ENCODE results near the gene PGGT1B.

Gene PGGT1B

GRCh38 chr5:115262321-115263077 is at the start of gene PGGT1B:
TSS of gene PGGT1B (minus strand) at chr5:115262877. CDS start at chr5:115262851, 26 bp downstream.
- H3K9ac ChIP-seq (ENCODE audit: low read depth, low read length) = peak within 1 kb of the TSS; percentile 58
- H3K9me3 ChIP-seq (ENCODE audit: control insufficient read depth, insufficient read depth, low read length) = no peaks in the 10 kb centered on the region
- H3K27me3 ChIP-seq (ENCODE audit: control insufficient read depth, insufficient read depth, low read length) = no peaks in the 10 kb centered on the region
- peak within 1 kb of the TSS; percentile 86 for H3K4me3 ChIP-seq (ENCODE audit: low read depth, low read length)
- peaks cover 3% of the 10 kb centered on the region for H3K4me1 ChIP-seq (ENCODE audit: control insufficient read depth, insufficient read depth, low read length)
- no peaks in the 10 kb centered on the region for H3K36me3 ChIP-seq (ENCODE audit: control insufficient read depth, insufficient read depth, low read length)

DNA sequence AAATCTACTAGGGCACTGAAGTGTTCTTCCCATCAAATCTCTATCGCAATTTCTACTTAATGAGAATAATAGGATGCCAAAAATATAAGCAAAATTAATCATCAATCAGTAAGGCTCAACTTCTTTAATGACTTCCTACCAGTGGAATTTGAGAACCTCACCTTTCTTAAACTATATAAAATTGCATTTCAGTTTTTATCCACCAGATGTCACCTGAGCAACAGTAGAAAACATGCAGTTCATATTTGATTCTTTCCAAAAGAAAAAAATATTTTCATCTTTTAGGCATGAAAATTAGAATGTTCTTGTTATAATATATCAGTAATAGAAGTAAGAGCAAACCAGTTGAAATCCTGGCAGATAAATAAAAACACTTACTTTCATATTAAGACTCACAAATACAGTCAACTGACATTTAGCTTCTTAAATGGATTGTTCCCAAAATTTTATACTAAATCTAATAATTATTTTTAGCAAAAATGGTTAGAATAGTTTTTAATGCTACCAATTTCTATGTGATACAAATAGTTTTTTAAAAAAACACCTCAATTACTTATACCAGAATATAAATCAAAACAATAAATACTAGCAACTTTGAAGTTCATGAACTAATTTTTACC is 47.2 kb upstream of the PGGT1B start:
- Histone ChIP-seq H3K27me3 (ENCODE audit: control insufficient read depth, insufficient read depth, low read length) (no peaks in the 10 kb centered on the region), H3K4me3 (ENCODE audit: low read depth, low read length) (no peak overlapping the region), H3K9me3 (ENCODE audit: control insufficient read depth, insufficient read depth, low read length) (no peaks in the 10 kb centered on the region), H3K36me3 (ENCODE audit: control insufficient read depth, insufficient read depth, low read length) (no peaks in the 10 kb centered on the region), H3K4me1 (ENCODE audit: control insufficient read depth, insufficient read depth, low read length) (peaks cover 5% of the 10 kb centered on the region), H3K9ac (ENCODE audit: low read depth, low read length) (no peak overlapping the region)

DNA sequence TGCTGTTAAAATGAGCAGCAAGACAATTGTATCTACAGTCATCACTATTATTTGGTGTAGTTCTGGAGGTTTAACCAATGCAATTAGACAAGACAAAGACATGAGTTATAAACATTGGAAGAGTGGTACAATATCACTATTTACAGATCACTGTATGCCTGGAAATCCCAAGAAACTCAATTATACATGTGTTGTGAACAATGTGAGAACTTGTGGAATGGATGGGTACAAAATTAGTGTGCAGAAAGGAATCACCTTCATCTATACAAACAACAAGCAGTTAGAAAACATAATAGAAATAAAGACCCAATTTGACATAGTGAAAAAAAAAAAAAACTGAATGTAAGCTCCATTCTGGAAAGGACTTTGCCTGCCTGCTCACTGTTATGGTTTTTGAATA is 46.1 kb upstream of the PGGT1B start:
- H3K36me3 ChIP-seq (ENCODE audit: control insufficient read depth, insufficient read depth, low read length) = no peaks in the 10 kb centered on the region
- peaks cover 5% of the 10 kb centered on the region for H3K4me1 ChIP-seq (ENCODE audit: control insufficient read depth, insufficient read depth, low read length)
- no peak overlapping the region for H3K9ac ChIP-seq (ENCODE audit: low read depth, low read length)
- no peaks in the 10 kb centered on the region for H3K27me3 ChIP-seq (ENCODE audit: control insufficient read depth, insufficient read depth, low read length)
- no peaks in the 10 kb centered on the region for H3K9me3 ChIP-seq (ENCODE audit: control insufficient read depth, insufficient read depth, low read length)
- no peak overlapping the region for H3K4me3 ChIP-seq (ENCODE audit: low read depth, low read length)

- Histone ChIP-seq H3K4me3 (ENCODE audit: low read depth, low read length) (no peak overlapping the region), H3K36me3 (ENCODE audit: control insufficient read depth, insufficient read depth, low read length) (no peaks in the 10 kb centered on the region), H3K9me3 (ENCODE audit: control insufficient read depth, insufficient read depth, low read length) (no peaks in the 10 kb centered on the region), H3K27me3 (ENCODE audit: control insufficient read depth, insufficient read depth, low read length) (no peaks in the 10 kb centered on the region), H3K4me1 (ENCODE audit: control insufficient read depth, insufficient read depth, low read length) (peaks cover 5% of the 10 kb centered on the region), H3K9ac (ENCODE audit: low read depth, low read length) (no peak overlapping the region)
Measured at GRCh38 chr5:115306011-115306536, 43.4 kb upstream of the PGGT1B start.

GRCh38 chr5:115304496-115304895 is 41.8 kb upstream of the PGGT1B start:
- Histone ChIP-seq H3K4me3 (ENCODE audit: low read depth, low read length) (no peak overlapping the region), H3K27me3 (ENCODE audit: control insufficient read depth, insufficient read depth, low read length) (no peaks in the 10 kb centered on the region), H3K36me3 (ENCODE audit: control insufficient read depth, insufficient read depth, low read length) (no peaks in the 10 kb centered on the region), H3K9ac (ENCODE audit: low read depth, low read length) (no peak overlapping the region), H3K4me1 (ENCODE audit: control insufficient read depth, insufficient read depth, low read length) (peaks cover 5% of the 10 kb centered on the region), H3K9me3 (ENCODE audit: control insufficient read depth, insufficient read depth, low read length) (no peaks in the 10 kb centered on the region)

GRCh38 chr5:115298811-115299210 is 36.1 kb upstream of the PGGT1B start:
- H3K4me1 ChIP-seq (ENCODE audit: control insufficient read depth, insufficient read depth, low read length) = no peaks in the 10 kb centered on the region
- no peaks in the 10 kb centered on the region for H3K9me3 ChIP-seq (ENCODE audit: control insufficient read depth, insufficient read depth, low read length)
- H3K36me3 ChIP-seq (ENCODE audit: control insufficient read depth, insufficient read depth, low read length) = no peaks in the 10 kb centered on the region
- no peaks in the 10 kb centered on the region for H3K27me3 ChIP-seq (ENCODE audit: control insufficient read depth, insufficient read depth, low read length)
- H3K9ac ChIP-seq (ENCODE audit: low read depth, low read length) = no peak overlapping the region
- no peak overlapping the region for H3K4me3 ChIP-seq (ENCODE audit: low read depth, low read length)

GRCh38 chr5:115297031-115297430 is 34.4 kb upstream of the PGGT1B start:
- Histone ChIP-seq H3K4me3 (ENCODE audit: low read depth, low read length) (no peak overlapping the region), H3K36me3 (ENCODE audit: control insufficient read depth, insufficient read depth, low read length) (no peaks in the 10 kb centered on the region)

DNA sequence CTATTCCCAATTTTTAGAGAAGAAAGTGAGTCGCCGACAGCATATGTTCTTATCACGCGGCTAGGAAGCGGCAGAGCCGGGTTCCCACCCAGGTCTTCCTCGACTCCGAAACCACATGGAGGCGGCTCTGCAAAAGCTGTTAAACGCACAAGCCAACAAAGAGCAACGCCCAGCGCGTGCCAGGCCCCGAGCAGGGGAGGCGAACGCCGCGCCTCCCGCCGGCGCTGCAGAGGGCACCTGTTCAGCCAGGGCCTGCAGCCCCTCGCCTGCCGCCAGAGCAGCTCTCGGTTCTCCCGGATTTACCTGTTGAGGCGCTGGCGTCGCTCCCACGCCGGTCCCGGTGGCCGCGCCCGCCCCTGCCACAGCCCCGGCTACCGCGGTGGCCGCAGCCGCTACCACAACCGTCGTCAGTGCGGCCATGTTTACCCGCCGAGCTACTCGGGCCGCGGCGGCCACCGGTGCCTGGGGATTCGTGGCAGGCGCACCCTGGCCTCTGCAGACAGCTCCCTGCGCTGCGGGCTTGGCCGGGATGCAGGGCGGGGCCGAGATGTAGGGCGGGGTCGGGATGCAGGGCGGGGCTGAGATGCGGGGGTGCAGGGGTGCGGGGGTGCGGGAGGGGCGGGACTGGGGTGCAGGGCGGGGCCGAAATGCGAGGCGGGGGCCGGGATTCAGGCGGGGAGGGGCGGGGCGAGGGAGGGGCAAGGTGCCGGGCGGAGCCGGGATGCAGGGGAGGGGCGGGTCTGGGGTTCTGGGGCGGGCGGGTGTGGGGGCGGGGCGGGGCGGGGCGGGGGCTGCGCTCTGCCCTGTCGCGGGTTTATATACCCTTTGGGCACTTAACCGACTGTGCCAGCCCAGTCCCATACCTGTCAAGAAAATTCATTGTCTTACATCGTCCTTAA is 33.7 kb upstream of the PGGT1B start, which contains the start of gene CCDC112:
Gene CCDC112 (minus strand): TSS at position 531 of the 899 bp plus-strand sequence. CDS start 111 bp downstream, at position 420.
- Histone ChIP-seq H3K27me3 (ENCODE audit: control insufficient read depth, insufficient read depth, low read length) (no peaks in the 10 kb centered on the region), H3K9ac (ENCODE audit: low read depth, low read length) (peak within 1 kb of the TSS; percentile 13), H3K9me3 (ENCODE audit: control insufficient read depth, insufficient read depth, low read length) (no peaks in the 10 kb centered on the region), H3K4me1 (ENCODE audit: control insufficient read depth, insufficient read depth, low read length) (no peaks in the 10 kb centered on the region), H3K36me3 (ENCODE audit: control insufficient read depth, insufficient read depth, low read length) (no peaks in the 10 kb centered on the region), H3K4me3 (ENCODE audit: low read depth, low read length) (peak within 1 kb of the TSS; percentile 89)

More at GRCh38 chr5:115297031-115297430, 34.4 kb upstream of the PGGT1B start:
- no peaks in the 10 kb centered on the region for H3K27me3 ChIP-seq (ENCODE audit: control insufficient read depth, insufficient read depth, low read length)
- no peak overlapping the region for H3K9ac ChIP-seq (ENCODE audit: low read depth, low read length)
- no peaks in the 10 kb centered on the region for H3K9me3 ChIP-seq (ENCODE audit: control insufficient read depth, insufficient read depth, low read length)
- no peaks in the 10 kb centered on the region for H3K4me1 ChIP-seq (ENCODE audit: control insufficient read depth, insufficient read depth, low read length)

GRCh38 chr5:115295777-115296123 is 33.1 kb upstream of the PGGT1B start:
- H3K36me3 ChIP-seq (ENCODE audit: control insufficient read depth, insufficient read depth, low read length) = no peaks in the 10 kb centered on the region
- no peaks in the 10 kb centered on the region for H3K9me3 ChIP-seq (ENCODE audit: control insufficient read depth, insufficient read depth, low read length)
- H3K27me3 ChIP-seq (ENCODE audit: control insufficient read depth, insufficient read depth, low read length) = no peaks in the 10 kb centered on the region
- peak overlapping the region; percentile 89 for H3K4me3 ChIP-seq (ENCODE audit: low read depth, low read length)
- peak overlapping the region; percentile 13 for H3K9ac ChIP-seq (ENCODE audit: low read depth, low read length)
- H3K4me1 ChIP-seq (ENCODE audit: control insufficient read depth, insufficient read depth, low read length) = no peaks in the 10 kb centered on the region

DNA sequence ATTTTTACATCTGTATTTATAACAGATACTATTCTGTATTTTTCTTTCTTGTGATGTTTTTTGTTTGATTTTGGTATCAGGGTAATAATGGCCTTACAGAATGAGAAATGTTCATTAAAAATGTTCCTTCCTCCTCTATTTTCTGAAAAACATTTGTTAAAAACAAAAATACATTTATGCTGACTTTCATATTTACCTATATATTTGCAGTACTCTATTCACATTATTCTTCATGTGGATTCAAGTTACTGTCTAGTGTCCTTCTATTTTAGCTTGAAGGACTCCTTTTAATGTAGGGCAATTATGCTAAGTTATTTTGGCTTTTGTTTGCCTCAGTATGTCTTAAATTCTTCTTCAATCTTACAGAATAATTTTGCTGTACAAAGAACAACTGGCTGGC is 28.7 kb upstream of the PGGT1B start:
- Histone ChIP-seq H3K36me3 (ENCODE audit: control insufficient read depth, insufficient read depth, low read length) (no peaks in the 10 kb centered on the region), H3K4me1 (ENCODE audit: control insufficient read depth, insufficient read depth, low read length) (no peaks in the 10 kb centered on the region), H3K9ac (ENCODE audit: low read depth, low read length) (no peak overlapping the region), H3K4me3 (ENCODE audit: low read depth, low read length) (no peak overlapping the region), H3K9me3 (ENCODE audit: control insufficient read depth, insufficient read depth, low read length) (no peaks in the 10 kb centered on the region), H3K27me3 (ENCODE audit: control insufficient read depth, insufficient read depth, low read length) (no peaks in the 10 kb centered on the region)

DNA sequence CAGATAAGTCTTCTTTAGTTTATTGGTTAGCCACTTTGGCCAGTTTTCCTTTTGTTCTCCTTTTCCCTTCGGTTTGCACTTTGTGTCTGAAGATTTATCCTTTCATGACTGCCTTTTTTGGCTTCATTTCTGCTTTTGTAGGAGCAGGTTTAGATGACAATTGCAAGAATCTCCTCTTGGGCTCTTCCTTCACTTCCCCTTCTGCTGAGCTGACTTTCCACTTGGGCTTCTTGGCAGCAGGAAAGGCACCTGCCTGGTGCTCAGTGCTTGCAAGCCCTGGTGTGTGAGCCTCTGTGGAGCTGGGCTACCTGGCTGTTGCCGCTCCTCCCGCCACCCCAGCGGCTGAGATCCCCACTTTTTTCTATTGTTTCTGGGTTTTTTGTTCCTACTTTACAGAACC is 26.4 kb upstream of the PGGT1B start:
- H3K4me3 ChIP-seq (ENCODE audit: low read depth, low read length) = no peak overlapping the region
- no peaks in the 10 kb centered on the region for H3K9me3 ChIP-seq (ENCODE audit: control insufficient read depth, insufficient read depth, low read length)
- H3K36me3 ChIP-seq (ENCODE audit: control insufficient read depth, insufficient read depth, low read length) = no peaks in the 10 kb centered on the region
- H3K4me1 ChIP-seq (ENCODE audit: control insufficient read depth, insufficient read depth, low read length) = peaks cover 2% of the 10 kb centered on the region
- H3K9ac ChIP-seq (ENCODE audit: low read depth, low read length) = no peak overlapping the region
- H3K27me3 ChIP-seq (ENCODE audit: control insufficient read depth, insufficient read depth, low read length) = no peaks in the 10 kb centered on the region
